ENCODE data around the gene SPTBN1.
A peak's percentile ranks its signal among the peaks of the same experiment; 100 is the strongest.
"Not testable (repeated sequence)": the region's sequence is repeated elsewhere in the genome, so short reads cannot be mapped to it uniquely, and the experiment has no call there.

Gene SPTBN1

GRCh38 chr2:54672590-54673456, 216.7 kb downstream of the SPTBN1 start:
- peak; percentile 44 for DNase-seq (ENCODE audit: low spot score)

- DNase-seq (ENCODE audit: low spot score), result no peak
Observed at GRCh38 chr2:54673501-54673998, 217.4 kb downstream of the SPTBN1 start.

DNA sequence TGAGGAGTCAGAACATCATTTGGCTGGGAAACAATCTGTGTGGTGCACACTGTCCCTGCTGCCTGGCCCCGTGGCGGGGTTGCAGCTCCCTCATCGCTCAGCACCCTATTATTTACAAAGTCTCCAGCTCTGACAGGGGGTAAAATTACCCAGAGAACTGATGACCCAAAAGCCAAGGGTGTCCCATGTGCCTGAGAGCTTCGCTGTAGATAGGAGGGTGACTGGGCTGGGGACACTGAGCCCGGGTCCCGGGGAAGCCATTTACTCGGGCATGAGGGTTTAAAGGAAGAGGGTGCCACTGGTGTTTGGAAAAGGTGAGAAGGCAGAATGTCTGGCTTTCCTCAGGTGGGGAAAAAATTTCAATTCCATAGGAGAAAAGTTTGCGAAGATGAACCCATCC, 219.2 kb downstream of the SPTBN1 start:
- no peak for DNase-seq (ENCODE audit: low spot score)

GRCh38 chr2:54675738-54676137, 219.6 kb downstream of the SPTBN1 start:
- no peak for DNase-seq (ENCODE audit: low spot score)

DNA sequence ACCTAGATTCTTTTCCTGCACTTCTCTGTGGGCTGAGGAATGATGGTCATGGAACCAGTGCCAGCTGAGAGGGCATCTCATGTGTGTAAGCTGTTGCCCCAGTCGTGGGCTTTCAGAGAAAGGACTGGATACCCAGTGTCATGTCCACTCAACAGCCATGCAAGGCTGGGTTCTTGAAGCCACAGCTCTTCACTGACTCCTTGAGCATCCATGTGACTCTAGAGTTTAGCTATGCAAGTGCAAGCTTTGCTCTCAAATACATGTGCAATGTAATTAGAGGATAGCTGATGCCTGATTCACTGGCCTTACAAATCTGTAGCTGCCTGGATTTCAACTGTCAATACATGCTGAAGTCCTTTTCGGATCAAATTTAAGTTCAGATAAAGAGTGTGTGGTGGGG, 220.5 kb downstream of the SPTBN1 start:
- no peak for DNase-seq (ENCODE audit: low spot score)

- DNase-seq (ENCODE audit: low spot score), result no peak
Observed at GRCh38 chr2:54677476-54678265, 221.5 kb downstream of the SPTBN1 start.

DNA sequence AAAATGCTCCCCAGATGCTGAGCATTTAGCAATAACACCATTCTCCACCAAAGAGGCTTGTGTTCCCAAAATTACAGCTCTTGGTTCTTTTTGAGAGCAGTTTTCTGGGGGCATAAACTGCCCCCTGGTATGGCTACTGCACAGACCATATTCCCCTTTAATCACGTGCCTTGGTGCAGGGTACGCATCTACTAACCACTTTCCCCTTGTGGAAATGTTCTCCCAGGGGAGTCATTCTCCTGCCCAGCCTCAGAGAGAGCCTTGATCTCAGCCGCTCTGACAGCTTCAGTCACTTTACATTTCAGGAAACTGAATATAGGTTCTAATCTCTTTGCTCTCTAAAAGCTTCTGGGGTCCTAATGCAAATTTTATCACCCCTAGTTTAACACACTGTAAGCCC, 222.6 kb downstream of the SPTBN1 start:
- peak; percentile 37 for DNase-seq (ENCODE audit: low spot score)

DNA sequence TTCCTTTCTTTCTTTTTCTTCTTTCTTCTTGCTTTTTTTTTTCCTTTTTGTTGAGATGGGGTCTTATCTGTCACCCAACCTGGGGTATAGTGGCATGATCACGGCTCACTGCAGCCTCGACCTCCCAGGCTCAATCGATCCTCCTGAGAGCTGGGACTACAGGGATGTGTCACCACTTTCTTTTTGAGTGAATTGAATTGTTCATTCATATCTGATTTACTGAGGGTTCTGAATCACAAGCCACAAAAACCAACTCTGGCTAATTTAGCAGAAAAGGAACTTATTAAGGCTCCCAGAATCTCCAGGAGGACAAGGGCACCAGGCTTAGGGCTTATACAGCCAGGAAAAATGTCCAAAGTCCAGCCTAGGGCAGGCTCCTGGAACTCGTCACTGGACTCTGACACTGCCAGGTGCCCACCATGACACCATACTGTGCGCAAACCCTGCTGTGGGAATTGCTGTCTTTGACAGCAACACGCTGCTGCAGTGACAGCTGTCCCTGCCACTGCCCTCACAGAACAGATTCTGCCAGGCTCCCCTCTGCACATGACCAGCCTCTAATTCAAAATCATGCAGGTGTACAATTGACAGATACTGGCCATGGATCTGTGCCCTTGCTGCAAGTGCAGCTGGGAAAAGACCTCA, 224.4 kb downstream of the SPTBN1 start:
- peak; percentile 29 for DNase-seq (ENCODE audit: low spot score)

GRCh38 chr2:54681416-54681815, 225.3 kb downstream of the SPTBN1 start:
- DNase-seq (ENCODE audit: low spot score), result no peak

- DNase-seq (ENCODE audit: low spot score), result no peak
Observed at GRCh38 chr2:54683596-54683995, 227.5 kb downstream of the SPTBN1 start.

- no peak for DNase-seq (ENCODE audit: low spot score)
Observed at GRCh38 chr2:54685263-54685775, 229.2 kb downstream of the SPTBN1 start.

DNA sequence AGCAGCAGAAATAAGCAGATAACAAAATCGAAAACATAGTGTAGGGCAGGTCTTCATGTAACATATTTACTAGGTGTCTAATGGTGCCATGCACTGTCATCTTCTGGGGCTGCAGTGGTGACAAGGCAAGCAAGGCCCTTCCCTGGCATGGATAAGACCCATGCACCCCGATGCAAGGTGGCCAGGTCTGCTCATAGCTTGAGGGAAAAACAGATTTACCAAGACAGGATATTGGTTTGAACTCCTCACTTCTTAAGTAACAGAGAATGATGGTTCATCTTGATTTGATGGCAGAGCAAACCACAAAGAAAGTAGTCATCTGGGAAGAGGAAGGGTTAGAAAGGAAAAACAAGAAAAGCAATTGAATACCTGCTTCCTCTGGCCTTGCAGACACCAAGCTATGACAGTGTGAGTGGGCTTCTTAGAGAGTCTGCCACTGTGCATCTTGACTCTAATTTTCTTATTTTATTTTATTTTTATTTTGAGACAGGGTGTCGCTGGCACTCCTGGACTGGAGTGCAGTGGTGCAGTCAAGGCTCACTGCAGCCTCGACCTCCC, 231.5 kb downstream of the SPTBN1 start:
- no peak for DNase-seq (ENCODE audit: low spot score)

DNA sequence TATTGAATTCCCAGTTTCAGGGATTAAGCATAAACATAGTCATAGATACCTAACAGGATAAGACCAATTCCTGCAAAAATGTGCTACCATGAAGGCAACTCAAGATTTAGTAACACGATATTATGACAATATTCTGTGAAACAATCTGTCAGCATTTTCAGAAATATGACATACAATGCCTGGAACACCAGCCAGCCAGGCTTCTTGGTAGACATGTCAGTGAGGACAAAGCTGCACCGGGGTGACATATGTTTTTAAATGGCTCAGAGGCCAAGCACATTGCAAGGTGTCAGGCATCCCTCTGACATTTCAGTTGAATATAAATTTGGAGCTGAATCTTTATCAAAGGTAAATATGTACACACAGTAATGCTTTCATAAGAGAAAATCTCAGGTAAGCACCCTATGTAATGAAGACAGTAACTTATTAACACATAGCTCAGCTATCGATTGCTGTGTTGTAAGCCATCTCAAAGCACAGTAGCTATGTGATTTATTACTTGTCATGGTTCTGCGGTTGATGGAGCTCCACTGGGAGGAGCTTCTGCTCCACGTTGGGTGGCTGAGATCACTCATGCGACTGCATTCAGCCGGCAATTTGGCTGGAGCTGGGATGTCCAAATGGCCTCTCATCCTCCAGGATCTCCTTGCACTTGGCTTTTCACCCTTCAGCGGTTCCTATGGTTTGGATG, 235.5 kb downstream of the SPTBN1 start:
- no peak for DNase-seq (ENCODE audit: low spot score)

DNA sequence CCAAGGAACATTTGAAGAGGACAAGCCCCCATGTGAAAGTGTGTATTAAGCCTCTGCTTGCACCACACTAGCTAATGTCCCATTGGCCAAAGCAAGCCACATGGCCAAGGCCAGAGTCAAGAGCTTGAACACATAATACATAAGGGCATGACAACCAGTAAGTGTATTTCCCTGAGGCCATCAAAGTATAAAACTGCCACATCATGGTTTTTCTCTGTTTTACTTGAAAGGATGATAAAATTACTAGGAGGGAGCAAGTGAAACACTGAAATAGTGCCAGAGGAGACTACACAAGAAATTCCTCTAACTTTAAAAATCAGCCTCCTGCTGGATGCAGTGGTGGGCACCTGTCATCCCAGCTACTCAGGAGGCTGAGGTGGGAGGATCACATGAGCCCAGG, 236.4 kb downstream of the SPTBN1 start:
- no peak for DNase-seq (ENCODE audit: low spot score)

GRCh38 chr2:54695378-54695777, 239.3 kb downstream of the SPTBN1 start:
- DNase-seq (ENCODE audit: low spot score), result no peak

GRCh38 chr2:54697934-54698333, 241.8 kb downstream of the SPTBN1 start:
- DNase-seq (ENCODE audit: low spot score), result no peak

DNA sequence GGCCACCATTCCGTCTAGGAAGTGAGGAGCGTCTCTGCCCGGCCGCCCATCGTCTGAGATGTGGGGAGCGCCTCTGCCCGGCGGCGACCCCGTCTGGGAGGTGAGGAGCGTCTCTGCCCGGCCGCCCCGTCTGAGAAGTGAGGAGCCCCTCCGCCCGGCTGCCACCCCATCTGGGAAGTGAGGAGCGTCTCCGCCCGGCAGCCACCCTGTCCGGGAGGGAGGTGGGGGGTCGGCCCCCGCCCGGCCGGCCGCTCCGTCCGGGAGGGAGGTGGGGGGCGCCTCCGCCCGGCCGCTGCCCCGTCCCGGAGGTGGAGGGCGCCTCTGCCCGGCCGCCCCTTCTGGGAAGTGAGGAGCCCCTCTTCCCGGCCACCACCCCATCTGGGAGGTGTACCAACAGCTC, 242.8 kb downstream of the SPTBN1 start:
- DNase-seq (ENCODE audit: low spot score), result not testable (repeated sequence)

DNA sequence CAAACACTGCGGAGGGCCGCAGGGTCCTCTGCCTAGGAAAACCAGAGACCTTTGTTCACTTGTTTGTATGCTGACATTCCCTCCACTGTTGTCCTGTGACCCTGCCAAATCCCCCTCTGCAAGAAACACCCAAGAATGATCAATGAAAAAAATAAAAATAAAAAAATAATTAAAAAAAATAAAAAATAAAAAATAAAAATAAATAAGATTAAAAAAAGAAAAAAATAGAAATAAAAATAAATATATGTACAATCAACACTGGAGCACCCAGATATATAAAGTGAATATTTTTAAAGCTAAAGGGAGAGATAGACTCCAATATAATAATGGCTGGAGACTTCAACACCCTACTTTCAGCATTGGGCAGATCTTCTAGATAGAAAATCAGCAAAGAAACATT, 243.5 kb downstream of the SPTBN1 start:
- no peak for DNase-seq (ENCODE audit: low spot score)

DNA sequence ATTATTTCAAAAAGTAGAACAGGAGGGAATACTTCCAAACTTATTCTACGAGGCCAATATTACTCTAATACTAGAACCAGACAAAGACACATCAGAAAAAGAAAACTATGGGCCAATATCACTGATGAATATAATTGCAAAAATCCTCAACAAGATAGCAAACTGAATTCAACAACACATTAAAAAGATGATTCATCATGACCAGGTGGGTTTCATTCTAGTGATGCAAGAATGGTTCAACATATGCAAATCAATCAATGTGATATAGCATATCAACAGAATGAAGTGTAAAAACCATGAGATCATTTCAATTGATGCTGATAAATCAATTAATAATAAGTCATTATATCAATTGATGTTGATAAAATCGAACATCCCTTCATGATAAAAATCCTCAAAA, 244.9 kb downstream of the SPTBN1 start:
- DNase-seq (ENCODE audit: low spot score), result no peak

DNA sequence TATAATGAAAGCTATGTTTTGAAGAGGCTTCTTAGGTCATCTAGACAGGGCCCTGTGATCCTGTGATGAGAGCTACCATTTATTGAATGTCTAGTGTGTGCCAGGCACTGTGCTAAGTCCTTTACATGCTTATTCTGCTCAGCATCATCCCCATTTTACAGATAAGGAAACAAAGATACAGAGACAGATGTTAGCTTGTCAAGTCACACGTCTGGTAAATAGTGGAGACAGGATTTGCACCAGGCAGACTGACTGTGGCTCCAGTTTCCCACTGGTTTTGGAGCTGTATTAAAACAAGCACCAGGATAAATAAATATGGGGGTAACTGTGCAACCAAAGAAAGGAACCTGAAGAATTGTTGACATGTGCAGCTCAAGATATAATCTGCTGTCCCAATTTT, 248.1 kb downstream of the SPTBN1 start:
- no peak for DNase-seq (ENCODE audit: low spot score)

Data from NAMALWA (cell line).